ENCODE measurements around the gene CFHR5.
"Not testable (repeated sequence)": the region's sequence is repeated elsewhere in the genome, so short reads cannot be mapped to it uniquely, and the experiment has no call there.

- TF ChIP-seq EZH2 (IDR thresholded peaks at IDR 0.05); POLR2AphosphoS5 (IDR thresholded peaks at IDR 0.05; ENCODE audit: borderline replicate concordance, low read depth, low read length); FOXP2 (optimal IDR thresholded peaks at IDR 0.05; ENCODE audit: control extremely low read depth, extremely low read length, insufficient read depth): not testable (repeated sequence)
Measured at GRCh38 chr1:196941474-196941873, 35.9 kb upstream of the CFHR5 start.
